NCI-H2107 treated with DMSO at 0.1 percent for 48 hours (cell line): Measurements from ENCODE around the gene SLC9A2.

ENCODE experiments used
- DNase-seq: peaks from one replicate; lab custom pipeline; 2025; ENCODE audit not compliant: unreplicated experiment; lab: John Stamatoyannopoulos, UW

SLC9A2 gene

GRCh38 chr2:102618452-102619413 is 620 bp upstream of the SLC9A2 start:
- DNase-seq: no peak

- peak; percentile 5 for DNase-seq
Observed at GRCh38 chr2:102620332-102620731, 979 bp downstream of the SLC9A2 start.

- DNase-seq: no peak
Observed at GRCh38 chr2:102621630-102622029, 2.3 kb downstream of the SLC9A2 start.

- DNase-seq: no peak
Observed at GRCh38 chr2:102622646-102623045, 3.3 kb downstream of the SLC9A2 start.

GRCh38 chr2:102630458-102630857 is 11.1 kb downstream of the SLC9A2 start:
- DNase-seq: no peak

GRCh38 chr2:102632380-102633175 is 13.2 kb downstream of the SLC9A2 start:
- DNase-seq: no peak

- no peak for DNase-seq
Observed at GRCh38 chr2:102634831-102635241, 15.5 kb downstream of the SLC9A2 start.

GRCh38 chr2:102635317-102635716 is 16.0 kb downstream of the SLC9A2 start:
- DNase-seq: no peak

GRCh38 chr2:102636283-102636907 is 17.0 kb downstream of the SLC9A2 start:
- DNase-seq: no peak

GRCh38 chr2:102637358-102637757 is 18.0 kb downstream of the SLC9A2 start:
- no peak for DNase-seq

GRCh38 chr2:102639429-102639828 is 20.1 kb downstream of the SLC9A2 start:
- no peak for DNase-seq

GRCh38 chr2:102652126-102652525 is 32.8 kb downstream of the SLC9A2 start:
- DNase-seq: no peak

GRCh38 chr2:102657770-102658169 is 38.4 kb downstream of the SLC9A2 start:
- no peak for DNase-seq

GRCh38 chr2:102660070-102660469 is 40.7 kb downstream of the SLC9A2 start:
- no peak for DNase-seq

GRCh38 chr2:102660574-102660973 is 41.2 kb downstream of the SLC9A2 start:
- no peak for DNase-seq

GRCh38 chr2:102661846-102662245 is 42.5 kb downstream of the SLC9A2 start:
- no peak for DNase-seq

- no peak for DNase-seq
Observed at GRCh38 chr2:102662833-102663232, 43.5 kb downstream of the SLC9A2 start.

GRCh38 chr2:102663381-102663780 is 44.0 kb downstream of the SLC9A2 start:
- DNase-seq: no peak

- no peak for DNase-seq
Observed at GRCh38 chr2:102664471-102664909, 45.1 kb downstream of the SLC9A2 start.

GRCh38 chr2:102667072-102667471 is 47.7 kb downstream of the SLC9A2 start:
- DNase-seq: no peak

- DNase-seq: no peak
Observed at GRCh38 chr2:102668171-102668570, 48.8 kb downstream of the SLC9A2 start.
